ENCODE data around the gene OR13A1. TPM values are rescaled to one million over a fixed set of nuclear protein-coding genes. Genes with fewer than 3 reads are reported as not detected.
"Not testable (repeated sequence)": the region's sequence is repeated elsewhere in the genome, so short reads cannot be mapped to it uniquely, and the experiment has no call there.

The OR13A1 gene
- total RNA-seq, 1 experiment from 2014 or later: not detected

GRCh38 chr10:45298341-45298955 lies 17.0 kb downstream of the OR13A1 start:
- in situ Hi-C loops (cut with HindIII; ENCODE audit: low pct_unique_long_range_greater_than_20kb, low sequenced_read_pairs); DNase-seq (ENCODE audit: low read depth): not testable (repeated sequence)

GRCh38 chr10:45294681-45295080 lies 20.7 kb downstream of the OR13A1 start:
- DNase-seq (ENCODE audit: low read depth): no peak
- in situ Hi-C loops (cut with HindIII; ENCODE audit: low pct_unique_long_range_greater_than_20kb, low sequenced_read_pairs): no loop called here

GRCh38 chr10:45286980-45287379 lies 28.4 kb downstream of the OR13A1 start:
- DNase-seq (ENCODE audit: low read depth): no peak
- in situ Hi-C loops (cut with HindIII; ENCODE audit: low pct_unique_long_range_greater_than_20kb, low sequenced_read_pairs): no loop called here

GRCh38 chr10:45282061-45282460 lies 33.3 kb downstream of the OR13A1 start:
- DNase-seq (ENCODE audit: low read depth): no peak
- in situ Hi-C loops (cut with HindIII; ENCODE audit: low pct_unique_long_range_greater_than_20kb, low sequenced_read_pairs): no loop called here

- DNase-seq (ENCODE audit: low read depth): no peak
- in situ Hi-C loops (cut with HindIII; ENCODE audit: low pct_unique_long_range_greater_than_20kb, low sequenced_read_pairs): no loop called here
Observed at GRCh38 chr10:45280113-45280760, 35.2 kb downstream of the OR13A1 start.

GRCh38 chr10:45279682-45280081 lies 35.7 kb downstream of the OR13A1 start:
- no peak for DNase-seq (ENCODE audit: low read depth)
- in situ Hi-C loops (cut with HindIII; ENCODE audit: low pct_unique_long_range_greater_than_20kb, low sequenced_read_pairs): no loop called here

GRCh38 chr10:45278860-45279498 lies 36.4 kb downstream of the OR13A1 start:
- DNase-seq (ENCODE audit: low read depth): no peak
- in situ Hi-C loops (cut with HindIII; ENCODE audit: low pct_unique_long_range_greater_than_20kb, low sequenced_read_pairs): no loop called here

- DNase-seq (ENCODE audit: low read depth); in situ Hi-C loops (cut with HindIII; ENCODE audit: low pct_unique_long_range_greater_than_20kb, low sequenced_read_pairs): not testable (repeated sequence)
Observed at GRCh38 chr10:45276146-45276545, 39.3 kb downstream of the OR13A1 start.

GRCh38 chr10:45274364-45274763 lies 41.0 kb downstream of the OR13A1 start:
- DNase-seq (ENCODE audit: low read depth): no peak
- in situ Hi-C loops (cut with HindIII; ENCODE audit: low pct_unique_long_range_greater_than_20kb, low sequenced_read_pairs): no loop called here

GRCh38 chr10:45267777-45268176 lies 47.6 kb downstream of the OR13A1 start:
- in situ Hi-C loops (cut with HindIII; ENCODE audit: low pct_unique_long_range_greater_than_20kb, low sequenced_read_pairs); DNase-seq (ENCODE audit: low read depth): not testable (repeated sequence)

GRCh38 chr10:45265996-45266395 lies 49.4 kb downstream of the OR13A1 start:
- in situ Hi-C loops (cut with HindIII; ENCODE audit: low pct_unique_long_range_greater_than_20kb, low sequenced_read_pairs): no loop called here

GRCh38 chr10:45261946-45262345 lies 53.5 kb downstream of the OR13A1 start:
- DNase-seq (ENCODE audit: low read depth): no peak
- in situ Hi-C loops (cut with HindIII; ENCODE audit: low pct_unique_long_range_greater_than_20kb, low sequenced_read_pairs): no loop called here

More at GRCh38 chr10:45265996-45266395, 49.4 kb downstream of the OR13A1 start:
- DNase-seq (ENCODE audit: low read depth): no peak

- no peak for DNase-seq (ENCODE audit: low read depth)
- in situ Hi-C loops (cut with HindIII; ENCODE audit: low pct_unique_long_range_greater_than_20kb, low sequenced_read_pairs): no loop called here
Observed at GRCh38 chr10:45261243-45261775, 54.1 kb downstream of the OR13A1 start.

GRCh38 chr10:45260635-45261034 lies 54.8 kb downstream of the OR13A1 start:
- DNase-seq (ENCODE audit: low read depth); in situ Hi-C loops (cut with HindIII; ENCODE audit: low pct_unique_long_range_greater_than_20kb, low sequenced_read_pairs): not testable (repeated sequence)

- in situ Hi-C loops (cut with HindIII; ENCODE audit: low pct_unique_long_range_greater_than_20kb, low sequenced_read_pairs); DNase-seq (ENCODE audit: low read depth): not testable (repeated sequence)
Observed at GRCh38 chr10:45259786-45260495, 55.5 kb downstream of the OR13A1 start.

- no peak for DNase-seq (ENCODE audit: low read depth)
- in situ Hi-C loops (cut with HindIII; ENCODE audit: low pct_unique_long_range_greater_than_20kb, low sequenced_read_pairs): no loop called here
Observed at GRCh38 chr10:45257600-45257999, 57.8 kb downstream of the OR13A1 start.

GRCh38 chr10:45256246-45256645 lies 59.2 kb downstream of the OR13A1 start:
- no peak for DNase-seq (ENCODE audit: low read depth)
- in situ Hi-C loops (cut with HindIII; ENCODE audit: low pct_unique_long_range_greater_than_20kb, low sequenced_read_pairs): no loop called here

GRCh38 chr10:45255706-45256105 lies 59.7 kb downstream of the OR13A1 start:
- no peak for DNase-seq (ENCODE audit: low read depth)
- in situ Hi-C loops (cut with HindIII; ENCODE audit: low pct_unique_long_range_greater_than_20kb, low sequenced_read_pairs): no loop called here

GRCh38 chr10:45254892-45255291 lies 60.5 kb downstream of the OR13A1 start:
- in situ Hi-C loops (cut with HindIII; ENCODE audit: low pct_unique_long_range_greater_than_20kb, low sequenced_read_pairs): no loop called here
- DNase-seq (ENCODE audit: low read depth): no peak
